Stomach (tissue), 9 donors: Measurements from ENCODE around the gene TMEM203. TPM values are rescaled to one million over a fixed set of nuclear protein-coding genes. Genes with fewer than 3 reads are reported as not detected.

Source experiments
- DNase-seq, 2 donors: peaks; one replicate each; pipeline versions ENCODE4 v3.0.0 to v3.0.0-alpha.2; 2013 to 2019
- H3K27ac ChIP-seq, 5 donors: fragments of 200-600 bp in 4 of 5; sonication (generic) in 4 of 5; one replicate each; pipeline ENCODE4 v1.5.1; 2013 to 2019; ENCODE audit warnings: mild to moderate bottlenecking in 1 of 5, moderate library complexity in 1 of 5
- H3K27me3 ChIP-seq, 3 donors: fragments of 200-600 bp; sonication (generic); one replicate each; pipeline ENCODE4 v1.5.1; 2017 to 2019; ENCODE audit warnings: mixed run types in 1 of 3
- H3K36me3 ChIP-seq, 4 donors: fragments of 200-600 bp; sonication (generic); 1 replicate in 3 of 4; 2 replicates in 1 of 4; pipeline ENCODE4 v1.5.1; 2016 to 2019
- H3K4me1 ChIP-seq, 4 donors: fragments of 200-600 bp; sonication (generic); one replicate each; pipeline ENCODE4 v1.5.1; 2016 to 2019
- H3K4me3 ChIP-seq, 4 donors: fragments of 200-600 bp; sonication (generic) in 3 of 4; one replicate each; pipeline ENCODE4 v1.5.1; 2016 to 2019; ENCODE audit warnings: mild to moderate bottlenecking in 1 of 4
- H3K9me3 ChIP-seq, 4 donors: fragments of 200-600 bp; sonication (generic); one replicate each; pipeline ENCODE4 v1.5.1; 2016 to 2019
- CTCF ChIP-seq, 7 experiments: fragments of 450-650 bp in 4 of 7; fragments of 200-600 bp in 3 of 7; sonication (generic) in 3 of 7; IDR thresholded peaks; one replicate each; pipeline ENCODE4 v1.5.1; 2016 to 2019; ENCODE audit warnings: antibody characterized with exemption in 7 of 7, control low read depth in 2 of 7, mild to moderate bottlenecking in 1 of 7
- EP300 ChIP-seq: sonication (generic); formaldehyde crosslinking; IDR thresholded peaks from one replicate; pipeline ENCODE4 v1.6.1; 2017; ENCODE audit warnings: antibody characterized with exemption
- POLR2A ChIP-seq, 4 donors: fragments of 450-650 bp; IDR thresholded peaks; one replicate each; pipeline ENCODE4 v1.6.1; 2016; ENCODE audit warnings: antibody characterized with exemption in 4 of 4, control low read depth in 2 of 4, mild to moderate bottlenecking in 1 of 4, moderate library complexity in 1 of 4
- POLR2AphosphoS5 ChIP-seq, 3 donors: sonication (generic); formaldehyde crosslinking; IDR thresholded peaks; one replicate each; pipeline ENCODE4 v1.6.1; 2016; ENCODE audit warnings: antibody characterized with exemption in 3 of 3
- WGBS, 5 donors: extraction: QIAGEN DNeasy Blood & Tissue Kit in 3 of 5; methylation state at CpG; one replicate each; pipeline versions ENCODE4 v1.1.5 to v1.1.7; 2013 to 2018; 5-methylcytosine and 5-hydroxymethylcytosine counted together
- intact Hi-C: fragments of 100-400 bp; cut with DNase I; formaldehyde crosslinking; loops from one replicate; pipeline ENCODE4 v1.15.1; 2023; ENCODE audit warnings: low total_unique reads
- polyA plus RNA-seq, 3 donors: library from polyadenylated mRNA; stranded (reverse); fragments of 200-250 nt; gene quantifications; one replicate each; pipeline ENCODE4 v1.2.3, GENCODE V29; 2013
- total RNA-seq, 5 donors: library from RNA; depleted of rRNA; stranded (reverse); fragments of >200 nt; gene quantifications; one replicate each; pipeline versions ENCODE4 v1.1.0 to v1.2.3, GENCODE V29; 2014 to 2016
- donor health status: healthy with polysubstance abuse.
- donor health status: Bipolar disorder and iron deficiency.
- donor health status: healthy.

The TMEM203 gene
- total and polyA plus RNA-seq, 8 donors: 20.6 to 37.0 (median 29.4) TPM

GRCh38 chr9:137159105-137160053 lies 46.1 kb downstream of the TMEM203 start:
- intact Hi-C loops: no loop called here
- no peak for DNase-seq
- no peak for TF ChIP-seq POLR2AphosphoS5 (IDR thresholded peaks at IDR 0.05)
- TF ChIP-seq CTCF (IDR thresholded peaks at IDR 0.05): no peak
- no peak for TF ChIP-seq EP300
- no peak for TF ChIP-seq POLR2A (IDR thresholded peaks at IDR 0.05)
- Histone ChIP-seq H3K27ac (no peak overlapping the region), H3K4me1 (peaks cover 24 to 46% (median 37%) of the 10 kb centered on the region in 4 donors), H3K9me3 (no peaks in the 10 kb centered on the region), H3K4me3 (no peak overlapping the region), H3K27me3 (peaks cover 25 to 100% (median 93%) of the 10 kb centered on the region in 3 donors), H3K36me3 (no peaks in the 10 kb centered on the region)
- 29 to 40% (median 35%) methylated on average over 13 to 14 of the region's 14 CpGs for whole genome bisulfite sequencing, 5 donors

GRCh38 chr9:137158625-137159024 lies 46.8 kb downstream of the TMEM203 start:
- Histone ChIP-seq H3K4me1 (peaks cover 24 to 45% (median 36%) of the 10 kb centered on the region in 4 donors), H3K27me3 (peaks cover 23 to 99% (median 86%) of the 10 kb centered on the region in 3 donors), H3K27ac (no peak overlapping the region), H3K4me3 (no peak overlapping the region), H3K36me3 (no peaks in the 10 kb centered on the region), H3K9me3 (no peaks in the 10 kb centered on the region)
- WGBS, 5 donors: 27 to 35% (median 34%) methylated on average over 4 of the region's 4 CpGs
- TF ChIP-seq CTCF (IDR thresholded peaks at IDR 0.05) (no peak), POLR2AphosphoS5 (IDR thresholded peaks at IDR 0.05) (no peak), POLR2A (IDR thresholded peaks at IDR 0.05) (no peak), EP300 (no peak)
- no peak for DNase-seq
- intact Hi-C loops: no loop called here

- peaks cover 23 to 94% (median 78%) of the 10 kb centered on the region in 3 donors for H3K27me3 ChIP-seq
- H3K4me3 ChIP-seq: no peak overlapping the region
- H3K36me3 ChIP-seq: no peaks in the 10 kb centered on the region
- H3K9me3 ChIP-seq: no peaks in the 10 kb centered on the region
- TF ChIP-seq POLR2AphosphoS5 (IDR thresholded peaks at IDR 0.05): no peak
- TF ChIP-seq CTCF (IDR thresholded peaks at IDR 0.05): no peak
- no peak for TF ChIP-seq POLR2A (IDR thresholded peaks at IDR 0.05)
- no peak for TF ChIP-seq EP300
- intact Hi-C loops: no loop called here
- no peak for DNase-seq
- WGBS, 5 donors: 60 to 65% (median 62%) methylated on average over 14 to 19 of the region's 19 CpGs
- H3K27ac ChIP-seq: no peak overlapping the region
- H3K4me1 ChIP-seq: peaks cover 19 to 37% (median 29%) of the 10 kb centered on the region in 4 donors
Observed at GRCh38 chr9:137157618-137158415, 47.6 kb downstream of the TMEM203 start.
